BLaER1 (cell line): ENCODE results near the gene UMOD.
"Not testable (repeated sequence)": the region's sequence is repeated elsewhere in the genome, so short reads cannot be mapped to it uniquely, and the experiment has no call there.

Source experiments
- H3K27ac ChIP-seq: shearing (Covaris generic); formaldehyde crosslinking; 2 replicates; pipeline ENCODE4 v1.8.1; 2022
- H3K27me3 ChIP-seq: shearing (Covaris generic); formaldehyde crosslinking; 2 replicates; pipeline ENCODE4 v1.8.1; 2022
- H3K36me3 ChIP-seq: shearing (Covaris generic); formaldehyde crosslinking; 2 replicates; pipeline ENCODE4 v1.8.1; 2022
- H3K4me1 ChIP-seq: shearing (Covaris generic); formaldehyde crosslinking; 2 replicates; pipeline ENCODE4 v1.8.1; 2022
- H3K4me2 ChIP-seq: shearing (Covaris generic); formaldehyde crosslinking; 2 replicates; pipeline ENCODE4 v1.8.1; 2022
- H3K4me3 ChIP-seq: shearing (Covaris generic); formaldehyde crosslinking; 2 replicates; pipeline ENCODE4 v1.8.1; 2022
- H3K9ac ChIP-seq: shearing (Covaris generic); formaldehyde crosslinking; 2 replicates; pipeline ENCODE4 v1.8.1; 2022
- H3K9me3 ChIP-seq: shearing (Covaris generic); formaldehyde crosslinking; 2 replicates; pipeline ENCODE4 v1.8.1; 2022
- H4K20me1 ChIP-seq: shearing (Covaris generic); formaldehyde crosslinking; 2 replicates; pipeline ENCODE4 v1.8.1; 2022
- Cebpa-rat ChIP-seq: shearing (Covaris generic); IDR thresholded peaks from 2 replicates; pipeline ENCODE4 v1.8.1; 2022

Gene UMOD

DNA sequence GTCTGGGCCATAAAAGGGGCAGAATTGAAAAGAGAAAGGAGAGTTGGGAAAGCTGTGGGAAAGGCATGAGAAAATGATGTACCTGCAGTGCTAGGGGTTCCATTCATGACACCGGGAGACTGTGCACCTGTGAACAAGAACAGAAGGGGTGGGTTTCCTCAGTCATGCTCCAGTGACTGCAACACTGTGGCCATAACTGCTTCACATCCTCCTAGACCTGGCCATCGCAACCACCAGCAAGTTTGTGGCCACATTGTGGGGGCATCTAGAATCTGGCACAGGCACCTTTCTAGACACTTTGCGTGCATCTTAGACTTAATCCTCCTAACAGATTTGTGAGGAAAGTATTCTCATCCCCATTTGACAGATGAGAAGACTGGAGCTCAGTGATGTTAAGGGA is 37.9 kb downstream of the UMOD start:
- no peaks in the 10 kb centered on the region for H4K20me1 ChIP-seq
- no peaks in the 10 kb centered on the region for H3K9me3 ChIP-seq
- no peaks in the 10 kb centered on the region for H3K27me3 ChIP-seq
- H3K9ac ChIP-seq: no peak overlapping the region
- no peaks in the 10 kb centered on the region for H3K4me1 ChIP-seq
- TF ChIP-seq Cebpa-rat: no peak
- no peak overlapping the region for H3K27ac ChIP-seq
- no peak overlapping the region for H3K4me3 ChIP-seq
- no peaks in the 10 kb centered on the region for H3K36me3 ChIP-seq
- H3K4me2 ChIP-seq: no peak overlapping the region

DNA sequence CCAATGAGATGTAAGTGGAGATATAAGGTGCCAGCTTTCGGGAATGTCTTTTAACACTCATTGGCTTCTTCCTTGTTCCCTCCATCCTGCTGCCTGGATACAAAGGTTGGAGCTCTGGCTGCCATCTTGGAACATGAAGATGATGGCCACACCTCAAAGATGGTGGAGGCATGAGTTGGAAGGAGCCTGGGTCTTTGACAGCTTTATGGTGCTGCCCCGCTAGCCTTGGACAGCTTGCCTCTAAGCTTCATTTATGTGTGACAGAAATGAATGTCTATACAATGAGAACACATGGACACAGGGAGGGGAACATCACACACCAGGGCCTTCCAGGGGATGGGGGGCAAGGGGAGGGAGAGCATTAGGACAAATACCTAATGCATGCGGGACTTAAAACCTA is 38.8 kb downstream of the UMOD start:
- no peaks in the 10 kb centered on the region for H3K9me3 ChIP-seq
- H4K20me1 ChIP-seq: no peaks in the 10 kb centered on the region
- H3K27ac ChIP-seq: no peak overlapping the region
- no peak overlapping the region for H3K9ac ChIP-seq
- H3K4me3 ChIP-seq: no peak overlapping the region
- H3K36me3 ChIP-seq: no peaks in the 10 kb centered on the region
- no peaks in the 10 kb centered on the region for H3K27me3 ChIP-seq
- H3K4me1 ChIP-seq: no peaks in the 10 kb centered on the region
- H3K4me2 ChIP-seq: no peak overlapping the region
- no peak for TF ChIP-seq Cebpa-rat

DNA sequence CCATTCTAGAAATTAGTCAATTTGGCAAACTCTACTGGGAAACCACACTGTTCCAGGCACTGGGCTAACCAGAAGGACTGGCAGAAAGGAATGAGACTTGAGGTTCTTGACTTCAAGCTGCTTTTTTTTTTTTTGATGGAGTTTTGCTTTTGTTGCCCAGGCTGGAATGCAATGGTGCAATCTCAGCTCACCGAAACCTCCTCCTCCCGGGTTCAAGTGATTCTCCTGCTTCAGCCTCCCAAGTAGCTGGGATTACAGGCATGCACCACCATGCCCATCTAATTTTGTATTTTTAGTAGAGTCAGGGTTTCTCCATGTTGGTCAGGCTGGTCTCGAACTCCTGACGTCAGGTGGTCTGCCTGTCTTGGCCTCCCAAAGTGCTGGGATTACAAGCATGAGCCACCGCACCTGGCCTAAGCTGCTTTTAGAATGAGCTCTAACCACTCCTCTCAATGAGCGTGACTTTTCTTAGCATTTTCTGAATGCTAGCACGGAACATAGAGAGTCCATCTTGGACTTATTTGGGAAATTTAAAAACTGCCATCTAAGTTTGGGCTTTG is 39.9 kb downstream of the UMOD start:
- not testable (repeated sequence) for H3K4me1 ChIP-seq, H3K4me2 ChIP-seq, H3K27ac ChIP-seq, H3K27me3 ChIP-seq, H4K20me1 ChIP-seq, H3K9me3 ChIP-seq, H3K4me3 ChIP-seq, H3K9ac ChIP-seq, H3K36me3 ChIP-seq

DNA sequence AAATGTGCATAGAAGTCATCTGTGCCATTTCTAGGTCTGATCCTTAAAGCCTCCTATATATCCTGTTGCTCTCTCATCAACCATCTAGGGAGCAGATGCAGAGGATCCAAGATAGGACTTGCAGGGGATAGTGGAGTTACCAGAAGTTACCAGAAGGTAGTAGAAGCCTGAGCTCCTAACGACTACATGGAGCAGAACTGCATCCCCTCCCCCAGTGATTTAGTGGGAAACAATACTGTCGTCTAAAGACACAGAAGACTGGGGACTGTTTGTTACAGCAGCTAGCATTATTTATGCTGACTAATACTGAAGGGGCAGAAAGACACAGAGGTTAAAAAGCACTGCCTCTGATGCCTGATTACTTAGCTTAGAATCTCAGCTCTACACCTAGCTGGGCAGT is 41.0 kb downstream of the UMOD start:
- no peaks in the 10 kb centered on the region for H3K4me1 ChIP-seq
- no peak overlapping the region for H3K9ac ChIP-seq
- H3K4me3 ChIP-seq: no peak overlapping the region
- no peaks in the 10 kb centered on the region for H3K36me3 ChIP-seq
- no peak for TF ChIP-seq Cebpa-rat
- H3K27me3 ChIP-seq: no peaks in the 10 kb centered on the region
- H3K4me2 ChIP-seq: no peak overlapping the region
- H3K27ac ChIP-seq: no peak overlapping the region
- no peaks in the 10 kb centered on the region for H4K20me1 ChIP-seq
- no peaks in the 10 kb centered on the region for H3K9me3 ChIP-seq

DNA sequence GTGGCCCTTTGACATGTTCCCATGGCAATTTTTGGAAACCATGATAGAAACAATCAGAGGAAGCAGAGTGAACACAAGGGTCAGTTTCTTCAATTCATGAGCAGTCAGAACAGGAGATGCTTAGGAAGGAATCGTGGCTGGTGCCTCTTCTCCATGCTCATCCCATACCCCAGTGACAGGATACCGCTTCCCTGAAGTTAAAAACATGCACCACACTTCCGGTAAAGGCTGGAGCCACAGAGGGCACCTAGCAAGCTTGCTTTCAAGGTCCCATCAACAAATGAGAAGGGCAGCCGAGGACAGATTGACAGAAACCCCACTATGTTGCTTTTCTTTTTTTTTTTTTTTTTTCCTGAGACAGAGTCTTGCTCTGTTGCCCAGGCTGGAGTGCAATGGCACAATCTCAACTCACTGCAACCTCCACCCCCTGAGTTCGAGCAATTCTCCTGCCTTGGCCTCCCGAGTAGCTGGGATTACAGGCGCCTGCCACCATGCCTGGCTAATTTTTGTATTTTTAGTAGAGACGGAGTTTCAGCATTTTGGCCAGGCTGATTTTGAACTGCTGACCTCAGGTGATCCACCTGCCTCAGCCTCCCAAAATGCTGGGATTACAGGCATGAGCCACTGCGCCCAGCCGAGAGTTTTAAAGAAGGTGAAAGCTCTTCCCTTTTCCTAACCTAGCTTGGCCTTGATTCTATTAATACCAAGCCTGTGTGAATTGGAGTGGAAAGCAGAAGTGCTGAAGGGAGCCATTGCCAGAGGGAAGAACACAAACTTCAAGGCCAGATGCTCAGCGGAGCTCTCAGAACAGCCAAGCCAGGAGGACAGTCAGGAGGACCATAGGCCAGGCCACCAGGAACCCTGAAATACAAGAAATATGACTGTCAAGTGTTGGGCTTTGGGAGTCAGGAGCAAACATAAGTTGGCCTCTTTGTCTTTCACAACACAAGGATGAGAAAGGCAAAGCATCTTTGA is 41.8 kb downstream of the UMOD start:
- Histone ChIP-seq H3K27ac (no peak overlapping the region), H3K9me3 (no peaks in the 10 kb centered on the region), H3K9ac (no peak overlapping the region), H3K27me3 (no peaks in the 10 kb centered on the region), H3K4me2 (no peak overlapping the region), H3K4me3 (no peak overlapping the region), H3K36me3 (no peaks in the 10 kb centered on the region), H3K4me1 (no peaks in the 10 kb centered on the region), H4K20me1 (no peaks in the 10 kb centered on the region)
- TF ChIP-seq Cebpa-rat: no peak

DNA sequence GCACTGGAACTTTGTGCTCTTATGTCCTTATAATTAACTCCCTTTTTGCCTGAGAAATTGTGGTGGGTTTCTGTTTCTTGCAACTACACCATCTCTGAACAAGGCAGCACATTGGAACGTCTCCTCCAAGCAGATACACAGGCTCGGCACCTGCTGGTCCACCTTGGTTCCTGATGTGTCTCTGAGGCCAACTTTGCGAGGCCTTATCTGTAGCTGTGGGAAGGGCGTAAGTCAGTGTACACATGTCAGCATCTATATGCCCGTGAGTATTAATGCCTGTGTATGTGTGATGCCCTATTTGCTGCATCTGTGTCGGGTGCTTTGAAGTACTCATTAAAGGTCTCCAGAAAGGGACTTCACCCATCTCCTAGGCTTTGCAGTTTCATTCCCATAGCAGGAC is 42.7 kb downstream of the UMOD start:
- no peaks in the 10 kb centered on the region for H4K20me1 ChIP-seq
- H3K27ac ChIP-seq: no peak overlapping the region
- no peak overlapping the region for H3K9ac ChIP-seq
- H3K9me3 ChIP-seq: no peaks in the 10 kb centered on the region
- TF ChIP-seq Cebpa-rat: no peak
- no peak overlapping the region for H3K4me3 ChIP-seq
- H3K36me3 ChIP-seq: no peaks in the 10 kb centered on the region
- H3K4me1 ChIP-seq: no peaks in the 10 kb centered on the region
- no peaks in the 10 kb centered on the region for H3K27me3 ChIP-seq
- no peak overlapping the region for H3K4me2 ChIP-seq

DNA sequence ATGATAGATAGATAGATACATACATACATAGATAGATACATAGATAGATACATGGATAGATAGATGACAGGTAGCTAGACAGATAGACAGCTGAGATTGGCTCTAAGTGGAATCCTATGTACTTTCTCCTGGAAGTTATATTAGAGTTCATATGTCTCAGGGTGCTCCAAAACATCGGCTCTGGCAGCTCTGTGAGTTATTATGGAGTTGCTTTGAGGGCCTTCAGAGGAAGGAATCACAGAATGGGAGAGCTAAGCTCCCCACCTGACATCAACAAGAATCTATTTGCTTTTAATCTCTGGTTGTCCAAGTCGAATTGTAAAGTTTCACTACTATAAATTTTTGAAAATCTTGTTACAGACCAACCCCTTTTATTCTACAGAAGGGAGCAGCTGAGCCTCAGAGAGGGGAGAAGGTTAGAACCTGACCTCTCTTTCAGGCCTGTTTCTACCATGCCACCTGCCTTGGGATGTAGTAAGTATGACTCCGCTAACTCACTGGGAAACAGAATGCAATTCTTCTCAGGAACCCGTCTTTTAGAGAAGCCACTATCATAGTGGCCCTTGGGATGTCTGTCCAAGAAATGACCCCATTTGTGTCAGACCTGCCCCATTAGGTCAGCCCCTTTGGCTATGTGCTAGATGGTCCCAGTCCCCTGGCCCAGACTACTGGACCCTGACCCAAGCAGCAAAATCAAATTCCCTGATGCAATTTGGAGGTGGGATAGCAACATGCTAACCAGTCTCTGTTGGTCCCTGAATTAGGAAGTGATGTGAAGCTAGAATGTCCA is 43.5 kb downstream of the UMOD start:
- no peaks in the 10 kb centered on the region for H3K27me3 ChIP-seq
- no peaks in the 10 kb centered on the region for H4K20me1 ChIP-seq
- no peak overlapping the region for H3K27ac ChIP-seq
- no peaks in the 10 kb centered on the region for H3K4me1 ChIP-seq
- no peaks in the 10 kb centered on the region for H3K9me3 ChIP-seq
- no peak overlapping the region for H3K9ac ChIP-seq
- H3K4me3 ChIP-seq: no peak overlapping the region
- H3K4me2 ChIP-seq: no peak overlapping the region
- TF ChIP-seq Cebpa-rat: no peak
- no peaks in the 10 kb centered on the region for H3K36me3 ChIP-seq

DNA sequence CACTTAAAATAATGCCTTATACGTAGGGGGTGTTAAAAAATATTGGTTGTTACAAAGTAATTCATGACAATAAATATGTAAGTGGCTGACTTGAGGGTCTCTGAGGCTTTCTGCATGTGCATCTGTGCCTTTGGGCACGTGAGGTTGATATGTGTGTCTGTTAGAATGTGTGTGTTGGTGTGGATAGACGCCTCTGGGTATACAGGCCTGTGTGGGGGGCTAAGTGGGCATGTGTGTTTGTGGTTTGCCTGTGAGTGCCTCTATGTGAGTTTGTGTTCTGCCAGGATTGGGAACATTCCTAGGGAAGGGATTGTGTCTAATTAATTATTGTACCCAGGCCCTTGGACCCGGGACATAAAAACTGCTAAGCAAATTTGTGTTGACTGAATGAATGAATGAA is 44.2 kb downstream of the UMOD start:
- no peaks in the 10 kb centered on the region for H4K20me1 ChIP-seq
- no peaks in the 10 kb centered on the region for H3K4me1 ChIP-seq
- no peak for TF ChIP-seq Cebpa-rat
- no peaks in the 10 kb centered on the region for H3K27me3 ChIP-seq
- no peaks in the 10 kb centered on the region for H3K36me3 ChIP-seq
- H3K9ac ChIP-seq: no peak overlapping the region
- no peak overlapping the region for H3K4me2 ChIP-seq
- no peak overlapping the region for H3K4me3 ChIP-seq
- H3K27ac ChIP-seq: no peak overlapping the region
- no peaks in the 10 kb centered on the region for H3K9me3 ChIP-seq

DNA sequence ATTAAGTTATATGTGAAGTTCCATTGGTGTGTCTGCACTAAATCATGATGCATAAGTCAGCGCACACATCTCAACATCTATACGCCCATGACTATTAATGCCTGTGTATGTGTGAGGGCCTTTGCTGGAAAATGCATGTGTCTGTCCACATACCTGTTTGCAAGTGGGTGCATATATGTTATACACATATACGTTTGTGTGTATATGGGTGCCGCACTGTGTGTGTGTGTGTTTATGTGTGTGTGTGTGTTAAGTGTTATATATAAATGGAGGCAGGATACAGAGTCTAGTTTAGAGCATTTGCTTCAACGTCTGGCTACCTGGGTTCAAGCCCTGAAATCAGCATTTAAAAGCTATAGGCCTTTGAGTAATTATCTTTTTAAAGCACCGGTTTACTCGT is 44.7 kb downstream of the UMOD start:
- Histone ChIP-seq H3K4me1 (no peaks in the 10 kb centered on the region), H3K27ac (no peak overlapping the region)
- no peak for TF ChIP-seq Cebpa-rat

DNA sequence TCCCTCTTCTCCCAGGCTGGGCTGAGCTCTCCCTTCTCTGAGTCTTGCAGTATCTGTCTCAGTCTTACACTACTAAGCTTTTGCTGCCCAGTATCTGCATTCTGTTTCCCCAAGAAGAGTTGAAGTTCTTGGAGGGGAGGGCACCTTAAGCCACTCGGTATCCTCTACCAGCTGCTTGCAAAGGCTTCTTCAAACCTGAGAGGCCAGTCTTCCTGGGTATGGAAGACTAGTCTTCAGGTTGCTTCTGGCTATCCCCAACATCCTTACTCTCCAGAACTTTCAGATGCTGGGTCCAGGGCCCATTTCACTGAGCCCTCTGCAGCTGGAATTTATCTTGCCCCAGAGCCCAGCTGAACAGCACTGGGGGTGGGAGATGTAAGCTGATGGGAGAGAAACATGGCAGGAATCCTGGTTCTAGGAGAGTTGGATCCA is 45.3 kb downstream of the UMOD start:
- Histone ChIP-seq H3K4me1 (no peaks in the 10 kb centered on the region), H3K4me2 (no peak overlapping the region), H3K9ac (no peak overlapping the region), H3K36me3 (no peaks in the 10 kb centered on the region), H3K4me3 (no peak overlapping the region), H4K20me1 (no peaks in the 10 kb centered on the region), H3K9me3 (no peaks in the 10 kb centered on the region), H3K27ac (no peak overlapping the region), H3K27me3 (no peaks in the 10 kb centered on the region)
- no peak for TF ChIP-seq Cebpa-rat

More for the DNA sequence above, 44.7 kb downstream of the UMOD start:
- Histone ChIP-seq H3K4me2 (no peak overlapping the region), H3K9me3 (no peaks in the 10 kb centered on the region), H3K36me3 (no peaks in the 10 kb centered on the region), H3K27me3 (no peaks in the 10 kb centered on the region), H3K9ac (no peak overlapping the region), H4K20me1 (no peaks in the 10 kb centered on the region), H3K4me3 (no peak overlapping the region)
